Kidney epithelial cell (primary cell): Measurements from ENCODE around the gene PACS2. TPM values are rescaled to one million over a fixed set of nuclear protein-coding genes. Genes with fewer than 3 reads are reported as not detected.

Experiments used
- DNase-seq: peaks from one replicate; pipeline ENCODE4 v3.0.0-alpha.2; 2010; ENCODE audit warnings: low read depth
- H3K27me3 ChIP-seq: 2 replicates; pipeline ENCODE4 v1.6.0; 2011; ENCODE audit warnings: low read length; ENCODE audit not compliant: control insufficient read depth, insufficient read depth
- H3K36me3 ChIP-seq: 2 replicates; pipeline ENCODE4 v1.5.1; 2011; ENCODE audit warnings: low read length; ENCODE audit not compliant: control insufficient read depth, insufficient read depth
- H3K4me3 ChIP-seq: 2 replicates; pipeline ENCODE4 v1.5.1; 2011; ENCODE audit warnings: low read depth, mild to moderate bottlenecking, control low read depth, low read length
- total RNA-seq: library from RNA; depleted of rRNA; stranded (reverse); fragments of >200 nt; gene quantifications from 2 replicates; pipeline ENCODE4 v1.2.3, GENCODE V29; 2015
- TF ChIP-seq, protein P1 (sequence below): IDR thresholded peaks from 2 replicates; pipeline ENCODE4 v1.5.1; 2011; ENCODE audit warnings: mild to moderate bottlenecking, moderate library complexity, low read length, control low read depth, inconsistent platforms; ENCODE audit not compliant: insufficient read depth, poor library complexity, severe bottlenecking

Gene PACS2
- total RNA-seq, 1 donor from 2014 or later, result 105 TPM

- DNase-seq, result no peak
- H3K36me3 ChIP-seq, result no peaks in the 10 kb centered on the region
- no peak overlapping the region for H3K4me3 ChIP-seq
- H3K27me3 ChIP-seq, result peaks cover 17% of the 10 kb centered on the region
- TF ChIP-seq, protein P1, sequence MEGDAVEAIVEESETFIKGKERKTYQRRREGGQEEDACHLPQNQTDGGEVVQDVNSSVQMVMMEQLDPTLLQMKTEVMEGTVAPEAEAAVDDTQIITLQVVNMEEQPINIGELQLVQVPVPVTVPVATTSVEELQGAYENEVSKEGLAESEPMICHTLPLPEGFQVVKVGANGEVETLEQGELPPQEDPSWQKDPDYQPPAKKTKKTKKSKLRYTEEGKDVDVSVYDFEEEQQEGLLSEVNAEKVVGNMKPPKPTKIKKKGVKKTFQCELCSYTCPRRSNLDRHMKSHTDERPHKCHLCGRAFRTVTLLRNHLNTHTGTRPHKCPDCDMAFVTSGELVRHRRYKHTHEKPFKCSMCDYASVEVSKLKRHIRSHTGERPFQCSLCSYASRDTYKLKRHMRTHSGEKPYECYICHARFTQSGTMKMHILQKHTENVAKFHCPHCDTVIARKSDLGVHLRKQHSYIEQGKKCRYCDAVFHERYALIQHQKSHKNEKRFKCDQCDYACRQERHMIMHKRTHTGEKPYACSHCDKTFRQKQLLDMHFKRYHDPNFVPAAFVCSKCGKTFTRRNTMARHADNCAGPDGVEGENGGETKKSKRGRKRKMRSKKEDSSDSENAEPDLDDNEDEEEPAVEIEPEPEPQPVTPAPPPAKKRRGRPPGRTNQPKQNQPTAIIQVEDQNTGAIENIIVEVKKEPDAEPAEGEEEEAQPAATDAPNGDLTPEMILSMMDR, result no peak
These were observed 101.2 kb downstream of the PACS2 start for GRCh38 chr14:105415481-105416428.

DNA sequence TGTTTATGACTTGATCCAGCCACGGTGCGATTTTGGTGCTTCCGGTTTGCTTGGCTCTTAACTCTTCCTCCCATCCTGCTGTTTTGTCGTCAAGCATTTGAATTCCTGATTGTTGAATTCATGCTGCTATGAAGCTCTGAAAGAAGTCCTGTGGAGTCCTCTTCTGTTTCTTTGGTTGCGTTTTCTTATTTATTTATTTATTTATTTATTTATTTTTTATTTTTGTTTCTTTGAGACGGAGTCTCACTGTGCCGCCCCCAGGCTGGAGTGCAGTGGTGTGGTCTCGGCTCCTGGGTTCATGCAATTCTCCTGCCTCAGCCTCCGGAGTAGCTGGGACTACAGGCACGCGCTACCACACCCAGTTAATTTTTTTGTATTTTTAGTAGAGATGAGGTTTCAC, 102.1 kb downstream of the PACS2 start:
- no peaks in the 10 kb centered on the region for H3K36me3 ChIP-seq
- H3K4me3 ChIP-seq, result no peak overlapping the region
- peaks cover 14% of the 10 kb centered on the region for H3K27me3 ChIP-seq
- DNase-seq, result no peak
- TF ChIP-seq, protein P1, result no peak

- DNase-seq, result no peak
- no peak overlapping the region for H3K4me3 ChIP-seq
- TF ChIP-seq, protein P1, result no peak
- peaks cover 6% of the 10 kb centered on the region for H3K27me3 ChIP-seq
- H3K36me3 ChIP-seq, result no peaks in the 10 kb centered on the region
These were observed 103.2 kb downstream of the PACS2 start for GRCh38 chr14:105417690-105418121.

DNA sequence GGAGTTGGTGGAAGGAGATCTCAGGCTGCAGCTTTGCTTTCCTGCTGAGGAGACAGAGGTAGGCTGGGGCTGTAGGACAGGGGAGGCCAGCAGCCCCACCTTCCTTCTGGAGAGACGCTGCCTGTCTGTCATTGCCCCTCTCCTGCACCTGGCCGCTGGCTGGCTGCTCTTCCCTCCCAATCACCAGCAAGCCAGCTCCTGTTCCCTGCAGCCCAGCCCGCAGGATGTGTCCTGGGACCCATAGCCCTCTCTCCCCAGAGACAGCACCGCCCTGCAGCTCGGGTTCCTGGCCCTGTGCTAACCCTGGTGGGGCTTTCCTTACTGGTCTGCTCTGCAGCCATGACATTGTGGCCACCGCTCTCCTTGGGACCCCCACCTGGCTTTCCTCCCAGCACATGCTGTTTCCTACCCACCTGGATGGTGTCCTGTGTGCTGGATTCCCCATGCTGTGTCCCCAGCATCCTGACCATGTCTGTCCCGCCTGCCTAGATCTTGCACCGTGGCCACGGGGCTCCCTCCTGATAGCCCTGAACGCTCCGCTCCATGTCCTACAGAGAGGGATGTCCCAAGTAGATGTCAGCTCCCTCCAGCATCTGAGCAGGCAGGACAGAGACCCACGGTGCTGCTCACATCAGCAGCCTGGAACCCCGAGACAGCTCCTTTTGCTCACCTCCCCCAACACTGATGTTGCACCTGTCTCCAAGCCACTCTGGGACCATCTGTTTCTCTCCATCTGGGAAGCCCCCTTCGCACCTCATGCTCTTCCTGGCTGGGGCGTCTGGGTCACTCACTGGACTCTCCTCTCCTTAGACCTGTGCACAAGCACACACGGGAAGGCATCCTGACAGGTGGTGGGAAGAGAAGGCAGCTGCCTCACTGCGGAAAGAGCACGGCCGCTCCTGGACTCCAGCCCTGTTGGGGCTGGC, 104.0 kb downstream of the PACS2 start:
- Histone ChIP-seq H3K27me3 (no peaks in the 10 kb centered on the region), H3K36me3 (no peaks in the 10 kb centered on the region), H3K4me3 (peak overlapping the region; percentile 64)
- TF ChIP-seq, protein P1, result no peak
- no peak for DNase-seq

DNA sequence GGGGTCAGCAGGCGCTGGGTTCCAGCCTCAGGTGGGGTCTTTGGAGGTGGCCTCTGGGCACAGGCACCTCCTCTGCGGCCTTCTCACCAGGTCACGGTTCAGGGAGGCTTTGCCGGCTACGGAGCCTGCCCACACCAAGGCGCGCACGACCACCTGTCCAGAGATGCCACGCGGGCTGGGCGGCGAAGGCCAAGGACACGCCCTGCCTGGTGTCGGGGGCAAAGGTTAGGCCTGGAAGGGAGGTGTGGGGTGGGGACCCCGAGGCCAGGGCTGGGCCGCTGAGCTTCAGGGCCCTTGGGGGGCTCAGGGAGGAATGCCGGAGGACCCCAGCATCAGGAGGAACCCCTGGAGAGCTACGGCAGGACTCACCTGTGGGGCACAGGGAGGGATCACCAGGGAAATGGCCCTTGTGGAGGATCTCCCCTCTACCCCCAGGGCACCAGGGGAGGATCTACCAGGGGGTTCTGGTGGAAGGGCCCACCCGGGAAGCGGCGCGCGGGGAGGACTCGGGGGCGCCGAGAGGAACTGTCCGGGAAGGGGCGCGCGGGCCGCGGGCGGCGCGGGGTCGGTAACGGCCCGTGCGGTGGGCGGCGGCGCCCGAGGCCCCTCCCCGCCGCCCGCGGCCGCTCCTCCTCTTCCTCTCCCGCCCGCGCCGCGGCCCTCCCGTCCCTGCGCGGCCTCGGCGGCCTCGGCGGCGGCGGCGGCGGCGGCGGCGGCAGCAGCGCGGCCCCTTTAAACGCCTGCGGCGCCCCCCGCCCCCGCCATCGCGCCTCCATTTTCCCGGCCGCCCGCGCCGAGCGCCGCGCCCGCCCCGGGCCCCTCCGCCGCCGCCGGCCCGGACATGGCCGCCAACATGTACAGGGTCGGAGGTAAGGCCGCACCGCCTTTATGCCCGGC, 104.9 kb downstream of the PACS2 start, which contains the start of gene MTA1:
Gene MTA1, plus strand, starts transcription at position 633 of the 897 bp plus-strand sequence. Its CDS starts 209 bp downstream, at position 842.
- Histone ChIP-seq H3K27me3 (no peaks in the 10 kb centered on the region), H3K4me3 (peak within 1 kb of the TSS; percentile 64), H3K36me3 (no peaks in the 10 kb centered on the region)
- DNase-seq, result no peak
- TF ChIP-seq, protein P1, result no peak
